A549 (cell line): ENCODE results near the gene PIK3CA. TPM values are rescaled to one million over a fixed set of nuclear protein-coding genes. Genes with fewer than 3 reads are reported as not detected.
A peak's percentile ranks its signal among the peaks of the same experiment; 100 is the strongest.
"Not testable (repeated sequence)": the region's sequence is repeated elsewhere in the genome, so short reads cannot be mapped to it uniquely, and the experiment has no call there.

Source experiments
- ATAC-seq, 2 experiments: fragments of 200-7000 bp in 1 of 2; fragments of >200 bp in 1 of 2; cut with Nextera tagmentation in 1 of 2; cut with Tn5 transposase in 1 of 2; 3 replicates each; pipeline versions ENCODE4 v1.8.0 to v1.9.1; 2018 to 2020; ENCODE audit warnings: mild to moderate bottlenecking in 1 of 2, moderate library complexity in 1 of 2
- CTCF ChIA-PET: fragments of 300-600 bp; sonication (Branson Sonifier 250); formaldehyde crosslinking; extraction: SDS; loops from one replicate; lab custom pipeline; 2021; ENCODE audit warnings: antibody characterized with exemption, inconsistent platforms; lab: Yijun Ruan, JAX
- POLR2A ChIA-PET: fragments of 350-600 bp; formaldehyde crosslinking; extraction: SDS; loops from one replicate; lab custom pipeline; 2021; ENCODE audit warnings: antibody characterized with exemption, inconsistent platforms; lab: Yijun Ruan, JAX
- DNase-seq, 2 experiments: peaks; one replicate each; pipeline versions ENCODE4 v3.0.0 to v3.0.0-alpha.2; 2011 to 2016; ENCODE audit warnings: low read depth in 1 of 2, low spot score in 1 of 2
- FAIRE-seq: peaks from 2 replicates; lab custom pipeline; 2011; peaks lifted over from hg19 to GRCh38; lab: Jason Lieb, UNC
- H3K27ac ChIP-seq, 2 experiments: fragments of >200 bp; sonication (Bioruptor Twin); formaldehyde crosslinking; 3 replicates each; pipeline ENCODE4 v1.5.1; 2016 to 2017
- H3K4me1 ChIP-seq: fragments of >200 bp; sonication (Bioruptor Twin); formaldehyde crosslinking; 3 replicates; pipeline ENCODE4 v1.6.1; 2016
- H3K4me2 ChIP-seq: fragments of >200 bp; sonication (Bioruptor Twin); formaldehyde crosslinking; 3 replicates; pipeline ENCODE4 v1.6.1; 2016
- H3K4me3 ChIP-seq: fragments of >200 bp; sonication (Bioruptor Twin); formaldehyde crosslinking; 3 replicates; pipeline ENCODE4 v1.5.1; 2016
- H3K9me3 ChIP-seq: fragments of >200 bp; sonication (Bioruptor Twin); formaldehyde crosslinking; 3 replicates; pipeline ENCODE4 v1.6.1; 2016
- CBX8 ChIP-seq: fragments of 200-600 bp; sonication (generic); IDR thresholded peaks from 2 replicates; pipeline ENCODE4 v1.6.1; 2016
- CHD2 ChIP-seq: fragments of 150-350 bp; IDR thresholded peaks from 2 replicates; pipeline ENCODE4 v1.6.1; 2014; ENCODE audit warnings: low read length; ENCODE audit not compliant: partially characterized antibody
- E2F6 ChIP-seq: IDR thresholded peaks from 2 replicates; pipeline ENCODE4 v1.6.1; 2012; ENCODE audit warnings: low read depth, borderline replicate concordance
- ELK1 ChIP-seq: fragments of 150-350 bp; IDR thresholded peaks from 2 replicates; pipeline ENCODE4 v1.6.1; 2014; ENCODE audit warnings: low read depth, mild to moderate bottlenecking, low read length
- EP300 ChIP-seq, 2 experiments: fragments of >200 bp; sonication (Bioruptor Twin); formaldehyde crosslinking; IDR thresholded peaks; 2 replicates in 1 of 2; 3 replicates in 1 of 2; pipeline ENCODE4 v1.6.1; 2016 to 2017
- FOSL2 ChIP-seq, 2 experiments: fragments of 450-650 bp in 1 of 2; fragments of >200 bp in 1 of 2; sonication (Bioruptor Twin) in 1 of 2; formaldehyde crosslinking; IDR thresholded peaks; 2 replicates each; pipeline versions ENCODE4 v1.5.0 to v1.6.1; 2016 to 2020; ENCODE audit warnings: mild to moderate bottlenecking in 1 of 2, moderate library complexity in 1 of 2
- HES2 ChIP-seq: fragments of >200 bp; sonication (Bioruptor Twin); formaldehyde crosslinking; IDR thresholded peaks from 2 replicates; pipeline ENCODE4 v1.6.1; 2016
- HOXA7 ChIP-seq: fragments of 250-450 bp; sonication (Bioruptor Pico); IDR thresholded peaks from 2 replicates; pipeline ENCODE4 v1.5.0; 2020; ENCODE audit warnings: mild to moderate bottlenecking, moderate library complexity
- HOXB5 ChIP-seq: fragments of 250-450 bp; sonication (Bioruptor Pico); IDR thresholded peaks from 2 replicates; pipeline ENCODE4 v1.5.0; 2020; ENCODE audit warnings: mild to moderate bottlenecking, moderate library complexity
- JUN ChIP-seq, 2 experiments: fragments of >200 bp; sonication (Bioruptor Twin); formaldehyde crosslinking; IDR thresholded peaks; 2 replicates in 1 of 2; 3 replicates in 1 of 2; pipeline ENCODE4 v1.6.1; 2016 to 2017
- JUNB ChIP-seq: fragments of >200 bp; sonication (Bioruptor Twin); formaldehyde crosslinking; IDR thresholded peaks from 2 replicates; pipeline ENCODE4 v1.6.1; 2016
- KDM1A ChIP-seq: fragments of 200-600 bp; sonication (generic); IDR thresholded peaks from 2 replicates; pipeline ENCODE4 v1.6.1; 2016; ENCODE audit warnings: low read depth, mild to moderate bottlenecking
- KDM5A ChIP-seq: fragments of 200-600 bp; sonication (generic); IDR thresholded peaks from 2 replicates; pipeline ENCODE4 v1.6.1; 2016; ENCODE audit warnings: antibody characterized with exemption, mild to moderate bottlenecking
- MAFK ChIP-seq: fragments of 450-650 bp; IDR thresholded peaks from 2 replicates; pipeline ENCODE4 v1.6.1; 2014; ENCODE audit not compliant: partially characterized antibody
- MAX ChIP-seq: IDR thresholded peaks from 2 replicates; pipeline ENCODE4 v1.6.1; 2012
- MYC ChIP-seq: IDR thresholded peaks from 2 replicates; pipeline ENCODE4 v1.6.1; 2012; ENCODE audit warnings: mild to moderate bottlenecking, inconsistent platforms, low read length, improper control_type of control experiment, borderline replicate concordance
- NR3C1 ChIP-seq: fragments of >200 bp; sonication (Bioruptor Twin); formaldehyde crosslinking; IDR thresholded peaks from 3 replicates; pipeline ENCODE4 v1.6.1; 2017
- RARB ChIP-seq: fragments of 250-450 bp; sonication (Bioruptor Pico); IDR thresholded peaks from 2 replicates; pipeline ENCODE4 v1.8.0; 2021; ENCODE audit warnings: mild to moderate bottlenecking, moderate library complexity
- RNF2 ChIP-seq: fragments of 200-600 bp; sonication (generic); IDR thresholded peaks from 2 replicates; pipeline ENCODE4 v1.6.1; 2016; ENCODE audit warnings: low read depth, mild to moderate bottlenecking, antibody characterized with exemption, moderate library complexity, borderline replicate concordance
- TP53 ChIP-seq: fragments of 250-450 bp; sonication (Bioruptor Pico); IDR thresholded peaks from 2 replicates; pipeline ENCODE4 v1.5.0; 2021; ENCODE audit warnings: mild to moderate bottlenecking, moderate library complexity
- ZC3H11A ChIP-seq: fragments of 450-650 bp; IDR thresholded peaks from 2 replicates; pipeline ENCODE4 v1.6.1; 2014; ENCODE audit warnings: antibody characterized with exemption, mild to moderate bottlenecking
- ZNF302 ChIP-seq: fragments of 250-450 bp; sonication (Bioruptor Pico); IDR thresholded peaks from 2 replicates; pipeline ENCODE4 v1.9.0; 2021; ENCODE audit warnings: inconsistent platforms, mild to moderate bottlenecking, moderate library complexity
- ZSCAN20 ChIP-seq: fragments of 250-450 bp; sonication (Bioruptor Pico); IDR thresholded peaks from 2 replicates; pipeline ENCODE4 v1.8.0; 2022; ENCODE audit warnings: mild to moderate bottlenecking, moderate library complexity
- WGBS: methylation state at CpG from one replicate; pipeline ENCODE4 v1.1.6; 2017; ENCODE audit errors: missing lambda C conversion rate; 5-methylcytosine and 5-hydroxymethylcytosine counted together
- polyA plus RNA-seq, 4 experiments: library from polyadenylated mRNA; depleted of rRNA in 3 of 4; stranded (reverse); fragments of >200 nt; fragmentation: RNase III in 1 of 4; extraction: RNeasy Plus Mini Kit Qiagen cat#74134 plus additional on column Dnase treatment in 1 of 4; gene quantifications; 2 replicates in 3 of 4; 3 replicates in 1 of 4; pipeline ENCODE4 v1.2.3, GENCODE V29; 2011 to 2017

PIK3CA gene
- polyA plus RNA-seq, 2 of the 4 experiments (the other 2 are of a cell fraction): 6.2 to 10.3 TPM

GRCh38 chr3:179218213-179218612 is 70.1 kb downstream of the PIK3CA start:
- H3K4me1 ChIP-seq, DNase-seq, H3K27ac ChIP-seq, FAIRE-seq, ATAC-seq, H3K9me3 ChIP-seq, CTCF ChIA-PET, H3K4me3 ChIP-seq, POLR2A ChIA-PET, H3K4me2 ChIP-seq: not testable (repeated sequence)
- peak; percentile 38 for TF ChIP-seq MAFK
- WGBS: 47% methylated on average over 1 of the region's 1 CpG

- no peak for DNase-seq
- 90% methylated on average over 2 of the region's 2 CpGs for WGBS
- no peak overlapping the region for H3K27ac ChIP-seq
- TF ChIP-seq NR3C1: no peak
- no peak for TF ChIP-seq MYC
- no peak for TF ChIP-seq ZC3H11A
- no peak for TF ChIP-seq RNF2
- TF ChIP-seq, all 56 proteins: peak for 0
- Histone ChIP-seq H3K4me2 (no peak overlapping the region), H3K4me3 (no peak overlapping the region), H3K9me3 (no peaks in the 10 kb centered on the region), H3K4me1 (no peaks in the 10 kb centered on the region)
- CTCF ChIA-PET: interaction anchor here (1.1 kb wide), 1 partner anchor 208 kb away, joined by 3 read pairs; no protein-coding TSS in a partner anchor
- ATAC-seq (no peak), FAIRE-seq (no peak)
- POLR2A ChIA-PET: no interaction called here
Measured at GRCh38 chr3:179223548-179223947, 75.4 kb downstream of the PIK3CA start.

GRCh38 chr3:179224584-179224983 is 76.4 kb downstream of the PIK3CA start:
- 87% methylated on average over 1 of the region's 1 CpG for WGBS
- CTCF ChIA-PET: no interaction called here
- no peaks in the 10 kb centered on the region for H3K9me3 ChIP-seq
- DNase-seq (no peak), ATAC-seq (no peak), FAIRE-seq (no peak)
- TF ChIP-seq EP300 (IDR thresholded peaks at IDR 0.05) (no peak), KDM5A (no peak), CHD2 (no peak), E2F6 (no peak), JUN (IDR thresholded peaks at IDR 0.05) (no peak), RNF2 (no peak), ZSCAN20 (no peak), HOXA7 (CRISPR knock-in tag) (no peak), ZNF302 (CRISPR knock-in tag) (no peak), MYC (no peak), CBX8 (no peak)
- H3K4me1 ChIP-seq: no peaks in the 10 kb centered on the region
- POLR2A ChIA-PET: no interaction called here
- no peak overlapping the region for H3K4me3 ChIP-seq
- no peak overlapping the region for H3K4me2 ChIP-seq
- H3K27ac ChIP-seq: no peak overlapping the region

- no peak for FAIRE-seq
- ChIA-PET CTCF (no interaction called here), POLR2A (no interaction called here)
- no peak for DNase-seq
- H3K4me2 ChIP-seq: no peak overlapping the region
- ATAC-seq: no peak
- H3K4me3 ChIP-seq: no peak overlapping the region
- no peaks in the 10 kb centered on the region for H3K4me1 ChIP-seq
- TF ChIP-seq HOXB5 (CRISPR knock-in tag): no peak
- WGBS: 85% methylated on average over 3 of the region's 3 CpGs
- no peaks in the 10 kb centered on the region for H3K9me3 ChIP-seq
- no peak overlapping the region for H3K27ac ChIP-seq
Measured at GRCh38 chr3:179227349-179227748, 79.2 kb downstream of the PIK3CA start.

- no peak for DNase-seq
- Histone ChIP-seq H3K4me2 (no peak overlapping the region), H3K27ac (no peak overlapping the region), H3K9me3 (no peaks in the 10 kb centered on the region), H3K4me1 (no peaks in the 10 kb centered on the region), H3K4me3 (no peak overlapping the region)
- CTCF ChIA-PET: no interaction called here
- ATAC-seq: no peak
- POLR2A ChIA-PET: no interaction called here
- TF ChIP-seq KDM1A (no peak), MAX (no peak), TP53 (CRISPR knock-in tag) (no peak), RARB (CRISPR knock-in tag) (no peak), ZNF302 (CRISPR knock-in tag) (no peak), EP300 (IDR thresholded peaks at IDR 0.05) (no peak), JUNB (no peak), FOSL2 (IDR thresholded peaks at IDR 0.05) (no peak), FOSL2 (CRISPR knock-in tag; IDR thresholded peaks at IDR 0.05) (no peak), HES2 (no peak), ELK1 (no peak)
- 90% methylated on average over 5 of the region's 5 CpGs for WGBS
- no peak for FAIRE-seq
Measured at GRCh38 chr3:179229177-179229576, 81.0 kb downstream of the PIK3CA start.
